ENCODE results near the gene RENBP. TPM values are rescaled to one million over a fixed set of nuclear protein-coding genes. Genes with fewer than 3 reads are reported as not detected.
"Not testable (repeated sequence)": the region's sequence is repeated elsewhere in the genome, so short reads cannot be mapped to it uniquely, and the experiment has no call there.

RENBP gene
- total RNA-seq, 2 experiments from 2014 or later: 8.6 to 9.3 TPM

GRCh38 chrX:153981771-153982533, 37.5 kb upstream of the RENBP start:
- Histone ChIP-seq H3K9me3 (ENCODE audit: control insufficient read depth in 1 of 2, insufficient read depth in 1 of 2, low read length in 2 of 2) (no peaks in the 10 kb centered on the region), H3K4me3 (ENCODE audit: low read length) (peak overlapping the region; percentile 21), H3K27ac (ENCODE audit: low read depth in 1 of 2, low read length in 2 of 2) (peak overlapping the region; percentile 64 to 66), H3K27me3 (ENCODE audit: control insufficient read depth in 1 of 2, insufficient read depth in 2 of 2, low read length in 2 of 2) (no peaks in the 10 kb centered on the region), H3K36me3 (ENCODE audit: insufficient read depth, low read length) (no peaks in the 10 kb centered on the region), H3K4me1 (ENCODE audit: insufficient read depth, low read length) (peaks cover 64% of the 10 kb centered on the region)
- ATAC-seq (ENCODE audit: poor library complexity) (peak; percentile 45), DNase-seq (peak; percentile 35 to 86 (median 59))
- POLR2A ChIA-PET: interaction anchor here (0.5 to 2.6 kb wide), 10 partner anchors 8 to 447 kb away, joined by 3 to 54 read pairs (median 4); partner anchors contain the start of genes ATP6AP1, BCAP31, HCFC1 and IRAK1
- no peaks in the 10 kb centered on the region for H3K36me3 Mint-ChIP-seq (ENCODE audit: low read depth)
- H3K9me3 Mint-ChIP-seq: no peaks in the 10 kb centered on the region
- TF ChIP-seq, protein P1, sequence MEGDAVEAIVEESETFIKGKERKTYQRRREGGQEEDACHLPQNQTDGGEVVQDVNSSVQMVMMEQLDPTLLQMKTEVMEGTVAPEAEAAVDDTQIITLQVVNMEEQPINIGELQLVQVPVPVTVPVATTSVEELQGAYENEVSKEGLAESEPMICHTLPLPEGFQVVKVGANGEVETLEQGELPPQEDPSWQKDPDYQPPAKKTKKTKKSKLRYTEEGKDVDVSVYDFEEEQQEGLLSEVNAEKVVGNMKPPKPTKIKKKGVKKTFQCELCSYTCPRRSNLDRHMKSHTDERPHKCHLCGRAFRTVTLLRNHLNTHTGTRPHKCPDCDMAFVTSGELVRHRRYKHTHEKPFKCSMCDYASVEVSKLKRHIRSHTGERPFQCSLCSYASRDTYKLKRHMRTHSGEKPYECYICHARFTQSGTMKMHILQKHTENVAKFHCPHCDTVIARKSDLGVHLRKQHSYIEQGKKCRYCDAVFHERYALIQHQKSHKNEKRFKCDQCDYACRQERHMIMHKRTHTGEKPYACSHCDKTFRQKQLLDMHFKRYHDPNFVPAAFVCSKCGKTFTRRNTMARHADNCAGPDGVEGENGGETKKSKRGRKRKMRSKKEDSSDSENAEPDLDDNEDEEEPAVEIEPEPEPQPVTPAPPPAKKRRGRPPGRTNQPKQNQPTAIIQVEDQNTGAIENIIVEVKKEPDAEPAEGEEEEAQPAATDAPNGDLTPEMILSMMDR (IDR thresholded peaks at IDR 0.05): no peak
- peak overlapping the region; percentile 73 for H3K4me3 Mint-ChIP-seq
- intact Hi-C loops (cut with DNase I, micrococcal nuclease): loop anchor here in 1 of 2 experiments (1.0 kb wide), 1 partner anchor 9 kb away; no protein-coding TSS in a partner anchor
- peak overlapping the region; percentile 99 for H3K27ac Mint-ChIP-seq
- H3K27me3 Mint-ChIP-seq: no peaks in the 10 kb centered on the region
- H3K4me1 Mint-ChIP-seq (ENCODE audit: low read depth): peaks cover 52% of the 10 kb centered on the region
- CTCF ChIA-PET: interaction anchor here (0.7 to 2.6 kb wide), 4 partner anchors 8 to 24 kb away, joined by 3 to 7 read pairs (median 3); no protein-coding TSS in a partner anchor

- ChIA-PET CTCF (interaction anchor here (0.7 to 2.6 kb wide), 3 partner anchors 9 to 24 kb away, joined by 3 to 7 read pairs (median 3); no protein-coding TSS in a partner anchor), POLR2A (interaction anchor here (0.5 to 2.6 kb wide), 13 partner anchors 8 to 448 kb away, joined by 3 to 54 read pairs (median 3); partner anchors contain the start of genes ARHGAP4, ATP6AP1, BCAP31 and HCFC1)
- Histone ChIP-seq H3K4me1 (ENCODE audit: insufficient read depth, low read length) (peaks cover 57% of the 10 kb centered on the region), H3K27ac (ENCODE audit: low read depth in 1 of 2, low read length in 2 of 2) (peak overlapping the region; percentile 64 to 66), H3K36me3 (ENCODE audit: insufficient read depth, low read length) (no peaks in the 10 kb centered on the region), H3K27me3 (ENCODE audit: control insufficient read depth in 1 of 2, insufficient read depth in 2 of 2, low read length in 2 of 2) (no peaks in the 10 kb centered on the region), H3K4me3 (ENCODE audit: low read length) (peak overlapping the region; percentile 21), H3K9me3 (ENCODE audit: control insufficient read depth in 1 of 2, insufficient read depth in 1 of 2, low read length in 2 of 2) (no peaks in the 10 kb centered on the region)
- peak overlapping the region; percentile 99 for H3K27ac Mint-ChIP-seq
- no peaks in the 10 kb centered on the region for H3K36me3 Mint-ChIP-seq (ENCODE audit: low read depth)
- intact Hi-C loops (cut with DNase I, micrococcal nuclease): loop anchor here in 1 of 2 experiments (1.0 kb wide), 1 partner anchor 8 kb away; no protein-coding TSS in a partner anchor
- no peaks in the 10 kb centered on the region for H3K9me3 Mint-ChIP-seq
- H3K27me3 Mint-ChIP-seq: no peaks in the 10 kb centered on the region
- TF ChIP-seq, protein P1 (IDR thresholded peaks at IDR 0.05): no peak
- peaks cover 52% of the 10 kb centered on the region for H3K4me1 Mint-ChIP-seq (ENCODE audit: low read depth)
- ATAC-seq (ENCODE audit: poor library complexity) (no peak), DNase-seq (no peak)
- H3K4me3 Mint-ChIP-seq: peak overlapping the region; percentile 73
Observed at GRCh38 chrX:153981231-153981630, 36.8 kb upstream of the RENBP start.

GRCh38 chrX:153980394-153980793, 36.0 kb upstream of the RENBP start:
- peak in 3 of 14 experiments; percentile 44 to 55 (median 51) for DNase-seq
- H3K9me3 Mint-ChIP-seq; H3K9me3 ChIP-seq (ENCODE audit: control insufficient read depth in 1 of 2, insufficient read depth in 1 of 2, low read length in 2 of 2); H3K27me3 ChIP-seq (ENCODE audit: control insufficient read depth in 1 of 2, insufficient read depth in 2 of 2, low read length in 2 of 2); H3K27me3 Mint-ChIP-seq; H3K36me3 ChIP-seq (ENCODE audit: insufficient read depth, low read length); intact Hi-C loops (cut with DNase I, micrococcal nuclease); H3K36me3 Mint-ChIP-seq (ENCODE audit: low read depth): not testable (repeated sequence)
- Mint-ChIP-seq H3K4me3 (peak overlapping the region; percentile 80), H3K27ac (peak overlapping the region; percentile 99), H3K4me1 (ENCODE audit: low read depth) (peaks cover 52% of the 10 kb centered on the region)
- H3K4me3 ChIP-seq (ENCODE audit: low read length): peak overlapping the region; percentile 14
- ChIA-PET POLR2A (interaction anchor here (1.1 to 2.6 kb wide), 5 partner anchors 9 to 155 kb away, joined by 3 to 54 read pairs (median 3); partner anchors contain the start of genes ARHGAP4, HCFC1 and TMEM187), CTCF (interaction anchor here (1.2 to 2.6 kb wide), 2 partner anchors 10 to 11 kb away, joined by 3 to 7 read pairs; no protein-coding TSS in a partner anchor)
- ATAC-seq (ENCODE audit: poor library complexity): peak; percentile 55
- H3K27ac ChIP-seq (ENCODE audit: low read depth in 1 of 2, low read length in 2 of 2): peak overlapping the region in 1 of 2 donors; percentile 66
- H3K4me1 ChIP-seq (ENCODE audit: insufficient read depth, low read length): peaks cover 57% of the 10 kb centered on the region

Data from CD4-positive, alpha-beta T cell (primary cell).